ENCODE measurements around the gene ZBTB16.

ZBTB16 gene

GRCh38 chr11:114122686-114123085 lies 63.2 kb downstream of the ZBTB16 start:
- no peaks in the 10 kb centered on the region for H3K9me3 ChIP-seq (ENCODE audit: control insufficient read depth, insufficient read depth, low read depth, low read length)
- H3K4me1 ChIP-seq (ENCODE audit: control insufficient read depth, insufficient read depth, low read length) = no peaks in the 10 kb centered on the region
- ChIA-PET POLR2A (interaction anchor here (1.3 kb wide), 1 partner anchor 14 kb away, joined by 3 read pairs; no protein-coding TSS in a partner anchor), CTCF (interaction anchor here (0.6 to 0.8 kb wide), 3 partner anchors 9 to 121 kb away, joined by 3 read pairs; no protein-coding TSS in a partner anchor)
- no peaks in the 10 kb centered on the region for H3K36me3 ChIP-seq (ENCODE audit: control insufficient read depth in 2 of 2, insufficient read depth in 1 of 2, low read length in 2 of 2)
- H3K27ac ChIP-seq (ENCODE audit: extremely low read depth, low read depth, low read length) = no peak overlapping the region
- TF ChIP-seq ZNF221 (tag by site-specific recombination; IDR thresholded peaks at IDR 0.05; ENCODE audit: borderline replicate concordance) = no peak
- H3K4me3 ChIP-seq (ENCODE audit: low read depth, low read length) = no peak overlapping the region

- no peak overlapping the region for H3K4me3 ChIP-seq (ENCODE audit: low read depth, low read length)
- H3K9me3 ChIP-seq (ENCODE audit: control insufficient read depth, insufficient read depth, low read depth, low read length) = no peaks in the 10 kb centered on the region
- ChIA-PET POLR2A (no interaction called here), CTCF (no interaction called here)
- no peak for TF ChIP-seq ZNF10 (tag by site-specific recombination; IDR thresholded peaks at IDR 0.05)
- no peak for TF ChIP-seq ZNF76 (tag by site-specific recombination; IDR thresholded peaks at IDR 0.05; ENCODE audit: borderline replicate concordance, low read depth)
- no peak for TF ChIP-seq KLF9 (tag by site-specific recombination; IDR thresholded peaks at IDR 0.05; ENCODE audit: low read depth)
- no peak for TF ChIP-seq WT1 (tag by site-specific recombination; IDR thresholded peaks at IDR 0.05)
- no peak for TF ChIP-seq ZBTB17 (tag by site-specific recombination; IDR thresholded peaks at IDR 0.05)
- no peak for TF ChIP-seq ZNF747 (tag by site-specific recombination; IDR thresholded peaks at IDR 0.05)
- TF ChIP-seq ZNF433 (tag by site-specific recombination; IDR thresholded peaks at IDR 0.05; ENCODE audit: low read depth) = no peak
- no peak for TF ChIP-seq ZNF335 (tag by site-specific recombination; conservative IDR thresholded peaks at IDR 0.05)
- TF ChIP-seq ZNF211 (tag by site-specific recombination; IDR thresholded peaks at IDR 0.05; ENCODE audit: low read depth) = no peak
- TF ChIP-seq ZNF514 (tag by site-specific recombination; IDR thresholded peaks at IDR 0.05) = no peak
- no peak for TF ChIP-seq ZNF354C (tag by site-specific recombination; IDR thresholded peaks at IDR 0.05; ENCODE audit: borderline replicate concordance, low read depth)
- TF ChIP-seq ZNF549 (tag by site-specific recombination; IDR thresholded peaks at IDR 0.05) = no peak
- no peak for TF ChIP-seq ZNF670 (tag by site-specific recombination; IDR thresholded peaks at IDR 0.05; ENCODE audit: low read depth)
- TF ChIP-seq ZFP37 (tag by site-specific recombination; IDR thresholded peaks at IDR 0.05) = no peak
- TF ChIP-seq PRDM6 (tag by site-specific recombination; IDR thresholded peaks at IDR 0.05) = no peak
- TF ChIP-seq ZNF707 (tag by site-specific recombination; IDR thresholded peaks at IDR 0.05) = no peak
- TF ChIP-seq ZNF146 (tag by site-specific recombination; IDR thresholded peaks at IDR 0.05) = no peak
- TF ChIP-seq SP3 (tag by site-specific recombination; IDR thresholded peaks at IDR 0.05) = no peak
- no peak for TF ChIP-seq ZNF473 (tag by site-specific recombination; IDR thresholded peaks at IDR 0.05)
- no peak for TF ChIP-seq ZFHX2 (tag by site-specific recombination; conservative IDR thresholded peaks at IDR 0.05)
- H3K4me1 ChIP-seq (ENCODE audit: control insufficient read depth, insufficient read depth, low read length) = no peaks in the 10 kb centered on the region
- no peaks in the 10 kb centered on the region for H3K36me3 ChIP-seq (ENCODE audit: control insufficient read depth in 2 of 2, insufficient read depth in 1 of 2, low read length in 2 of 2)
- no peak overlapping the region for H3K27ac ChIP-seq (ENCODE audit: extremely low read depth, low read depth, low read length)
These were observed 64.3 kb downstream of the ZBTB16 start for GRCh38 chr11:114123692-114124330.

- no peak for TF ChIP-seq ZNF146 (tag by site-specific recombination; IDR thresholded peaks at IDR 0.05)
- H3K4me1 ChIP-seq (ENCODE audit: control insufficient read depth, insufficient read depth, low read length) = no peaks in the 10 kb centered on the region
- no peak overlapping the region for H3K27ac ChIP-seq (ENCODE audit: extremely low read depth, low read depth, low read length)
- H3K4me3 ChIP-seq (ENCODE audit: low read depth, low read length) = no peak overlapping the region
- no peaks in the 10 kb centered on the region for H3K9me3 ChIP-seq (ENCODE audit: control insufficient read depth, insufficient read depth, low read depth, low read length)
- CTCF ChIA-PET = no interaction called here
- POLR2A ChIA-PET = no interaction called here
- H3K36me3 ChIP-seq (ENCODE audit: control insufficient read depth in 2 of 2, insufficient read depth in 1 of 2, low read length in 2 of 2) = no peaks in the 10 kb centered on the region
These were observed 65.2 kb downstream of the ZBTB16 start for GRCh38 chr11:114124601-114125144.

Data from HEK293 (cell line).